Measurements from ENCODE around the gene TNS3. TPM values are rescaled to one million over a fixed set of nuclear protein-coding genes. Genes with fewer than 3 reads are reported as not detected.

Gene TNS3
- total and polyA plus RNA-seq, 9 of the 15 experiments (the other 6 are each of a cell fraction or from before 2014, with no cell fraction given): 0.20 TPM; not detected in 8

GRCh38 chr7:47225387-47226131 lies 356.4 kb downstream of the TNS3 start (continued):
- TF ChIP-seq THRAP3 (IDR thresholded peaks at IDR 0.05; ENCODE audit: borderline replicate concordance): no peak
- TF ChIP-seq ZNF274 (IDR thresholded peaks at IDR 0.05; ENCODE audit: borderline replicate concordance, low read depth, low read length): no peak
- TF ChIP-seq ZBTB33 (CRISPR knock-in tag; IDR thresholded peaks at IDR 0.05): no peak
- no peak for TF ChIP-seq PCBP2 (IDR thresholded peaks at IDR 0.05; ENCODE audit: low read depth, low read length, poor library complexity, severe bottlenecking)
- TF ChIP-seq NFIC (IDR thresholded peaks at IDR 0.05): no peak
- TF ChIP-seq FOXK2 (conservative IDR thresholded peaks at IDR 0.05 in 1 of 2, IDR thresholded peaks at IDR 0.05 in 1 of 2; ENCODE audit: low read depth in 2 of 2): no peak
- TF ChIP-seq ZNF124 (CRISPR knock-in tag; IDR thresholded peaks at IDR 0.05): no peak
- TF ChIP-seq NFIX (CRISPR knock-in tag; IDR thresholded peaks at IDR 0.05; ENCODE audit: low read depth): no peak
- no peak for TF ChIP-seq XRCC3 (IDR thresholded peaks at IDR 0.05)
- no peak for TF ChIP-seq NBN (IDR thresholded peaks at IDR 0.05; ENCODE audit: low read depth)
- peak; percentile 55 for TF ChIP-seq HMBOX1 (IDR thresholded peaks at IDR 0.05)
- no peak for TF ChIP-seq SIN3B (IDR thresholded peaks at IDR 0.05; ENCODE audit: low read depth)
- no peak for TF ChIP-seq PHTF2 (CRISPR knock-in tag; IDR thresholded peaks at IDR 0.05)
- TF ChIP-seq KLF13 (tag; IDR thresholded peaks at IDR 0.05; ENCODE audit: borderline replicate concordance, low read depth): peak; percentile 42; the same call in 1 of the 2 replicates
- no peak for TF ChIP-seq SP1 (CRISPR knock-in tag; IDR thresholded peaks at IDR 0.05)
- no peak for TF ChIP-seq ARID3B (CRISPR knock-in tag; IDR thresholded peaks at IDR 0.05; ENCODE audit: borderline replicate concordance)
- no peak for TF ChIP-seq E2F5 (CRISPR knock-in tag; IDR thresholded peaks at IDR 0.05)
- TF ChIP-seq ZNF589 (CRISPR knock-in tag; IDR thresholded peaks at IDR 0.05; ENCODE audit: low read depth): 0 out of 2 replicates have a peak, but pooled peaks have one; percentile 28
- TF ChIP-seq CTBP1 (IDR thresholded peaks at IDR 0.05; ENCODE audit: borderline replicate concordance): 0 out of 2 replicates have a peak, but pooled peaks have one; percentile 42
- TF ChIP-seq DNMT1 (IDR thresholded peaks at IDR 0.05): no peak
- no peak for TF ChIP-seq ZNF311 (CRISPR knock-in tag; IDR thresholded peaks at IDR 0.05)
- TF ChIP-seq ATF3 (IDR thresholded peaks at IDR 0.05): peak; percentile 52; the same call in 1 of the 2 replicates
- no peak for TF ChIP-seq ATF3 (CRISPR knock-in tag; conservative IDR thresholded peaks at IDR 0.05)
